GM21423 (cell line): ENCODE results near the gene GLDC.
"Not testable (repeated sequence)": the region's sequence is repeated elsewhere in the genome, so short reads cannot be mapped to it uniquely, and the experiment has no call there.

Experiments
- ATAC-seq: cut with Tn5 transposase; IDR thresholded peaks from one replicate; pipeline ENCODE4 v1.9.1; 2021; ENCODE audit warnings: mild to moderate bottlenecking, moderate library complexity; ENCODE audit not compliant: unreplicated experiment

The GLDC gene

GRCh38 chr9:6575324-6576034 is 70.0 kb downstream of the GLDC start:
- peak; percentile 95 for ATAC-seq

GRCh38 chr9:6567140-6567591 is 78.4 kb downstream of the GLDC start:
- ATAC-seq, result no peak

- ATAC-seq, result no peak
Measured at GRCh38 chr9:6566409-6567139, 79.0 kb downstream of the GLDC start.

GRCh38 chr9:6565312-6565711 is 80.2 kb downstream of the GLDC start:
- no peak for ATAC-seq

GRCh38 chr9:6564868-6565267 is 80.7 kb downstream of the GLDC start:
- no peak for ATAC-seq

GRCh38 chr9:6564360-6564759 is 81.2 kb downstream of the GLDC start:
- no peak for ATAC-seq

- no peak for ATAC-seq
Measured at GRCh38 chr9:6562871-6563430, 82.6 kb downstream of the GLDC start.

GRCh38 chr9:6562201-6562600 is 83.3 kb downstream of the GLDC start:
- ATAC-seq, result no peak

- ATAC-seq, result no peak
Measured at GRCh38 chr9:6557883-6558616, 87.5 kb downstream of the GLDC start.

GRCh38 chr9:6553866-6554265 is 91.7 kb downstream of the GLDC start:
- no peak for ATAC-seq

- ATAC-seq, result no peak
Measured at GRCh38 chr9:6552498-6553121, 92.9 kb downstream of the GLDC start.

GRCh38 chr9:6552033-6552432 is 93.5 kb downstream of the GLDC start:
- ATAC-seq, result no peak

GRCh38 chr9:6551136-6551535 is 94.4 kb downstream of the GLDC start:
- no peak for ATAC-seq

GRCh38 chr9:6549106-6549800 is 96.3 kb downstream of the GLDC start:
- no peak for ATAC-seq

GRCh38 chr9:6545017-6545691 is 100.4 kb downstream of the GLDC start:
- ATAC-seq, result no peak

- ATAC-seq, result no peak
Measured at GRCh38 chr9:6543204-6543603, 102.3 kb downstream of the GLDC start.

- not testable (repeated sequence) for ATAC-seq
Measured at GRCh38 chr9:6542617-6543016, 102.9 kb downstream of the GLDC start.

- ATAC-seq, result no peak
Measured at GRCh38 chr9:6538666-6539071, 106.9 kb downstream of the GLDC start.

- no peak for ATAC-seq
Measured at GRCh38 chr9:6535594-6535993, 109.9 kb downstream of the GLDC start.
